Activated CD4-positive, alpha-beta T cell treated with anti-CD3 and anti-CD28 coated beads for 36 hours (primary cell): ENCODE measurements around the gene RNASE12. TPM values are rescaled to one million over a fixed set of nuclear protein-coding genes. Genes with fewer than 3 reads are reported as not detected.
"Not testable (repeated sequence)": the region's sequence is repeated elsewhere in the genome, so short reads cannot be mapped to it uniquely, and the experiment has no call there.

Source experiments
- ATAC-seq: fragments of 200-7000 bp; cut with Tn5 transposase; one replicate; pipeline ENCODE4 v1.10.0; 2021; ENCODE audit warnings: mild to moderate bottlenecking, moderate library complexity
- CTCF ChIA-PET: fragments of 350-600 bp; sonication (Branson Sonifier 250); formaldehyde crosslinking; loops from one replicate; lab custom pipeline; 2021; ENCODE audit warnings: antibody characterized with exemption; lab: Charles Lee
- POLR2A ChIA-PET: fragments of 350-600 bp; sonication (Branson Sonifier 250); formaldehyde crosslinking; loops from one replicate; lab custom pipeline; 2021; ENCODE audit warnings: antibody characterized with exemption, inconsistent platforms; lab: Charles Lee
- DNase-seq: peaks from one replicate; pipeline ENCODE4 v3.0.0-alpha.2; 2020
- H3K27ac Mint-ChIP-seq: one replicate; pipeline ENCODE4 v1.8.0; 2021; ENCODE audit warnings: mixed read lengths
- H3K27me3 Mint-ChIP-seq: one replicate; pipeline ENCODE4 v1.8.0; 2021; ENCODE audit warnings: mixed read lengths
- H3K36me3 Mint-ChIP-seq: one replicate; pipeline ENCODE4 v1.8.0; 2021; ENCODE audit warnings: low read depth, mixed read lengths
- H3K4me1 Mint-ChIP-seq: one replicate; pipeline ENCODE4 v1.8.0; 2021; ENCODE audit warnings: mixed read lengths
- H3K4me3 Mint-ChIP-seq: one replicate; pipeline ENCODE4 v1.8.0; 2021; ENCODE audit warnings: mild to moderate bottlenecking, moderate library complexity, mixed read lengths
- H3K9me3 Mint-ChIP-seq: one replicate; pipeline ENCODE4 v1.8.0; 2021; ENCODE audit warnings: low read depth, mixed read lengths
- intact Hi-C, 2 experiments: fragments of 100-400 bp; cut with DNase I in 1 of 2; cut with micrococcal nuclease in 1 of 2; formaldehyde crosslinking; loops; one replicate each; pipeline versions ENCODE4 v1.14.2 to v1.15.1; 2022 to 2024; cut with DNase I, micrococcal nuclease
- total RNA-seq, 2 experiments: library from RNA; stranded (reverse); gene quantifications; one replicate each; pipeline ENCODE4 v1.2.3, GENCODE V29; 2021

Gene RNASE12
- total RNA-seq, 2 experiments from 2014 or later: not detected

DNA sequence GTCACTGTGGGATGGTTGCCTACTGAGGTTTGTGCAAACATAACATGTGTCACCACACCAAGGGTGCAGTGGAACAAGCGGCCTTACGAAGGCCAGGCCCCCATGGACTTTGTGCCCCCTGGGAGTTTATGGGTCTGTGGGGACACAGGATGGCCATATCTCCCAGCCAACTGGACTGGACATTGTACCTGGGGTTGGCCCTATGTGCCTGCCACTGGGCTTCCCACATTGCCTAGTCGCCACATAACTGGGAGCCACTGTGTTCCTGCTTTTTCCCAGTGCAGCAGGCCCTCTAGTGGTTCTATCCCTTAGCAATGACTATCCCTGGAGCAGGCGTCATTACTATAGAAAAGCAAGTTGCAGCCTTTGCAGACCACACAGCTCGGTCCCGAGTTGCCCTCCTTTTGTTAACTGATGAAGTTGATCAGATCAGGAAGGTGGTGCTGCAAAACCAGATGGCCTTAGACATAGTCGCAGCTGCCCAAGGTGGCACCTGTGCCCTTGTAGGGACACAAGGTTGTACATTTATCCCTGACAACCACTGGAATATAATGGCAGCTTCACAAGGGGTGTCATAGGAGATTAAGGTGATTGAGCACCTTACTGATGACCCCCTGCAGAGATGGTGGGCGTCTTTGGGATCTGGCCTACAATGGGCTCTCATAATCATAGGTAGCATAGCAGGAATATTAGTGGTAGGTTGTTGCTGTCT lies 15.2 kb upstream of the RNASE12 start:
- Mint-ChIP-seq H3K4me3 (no peak overlapping the region), H3K4me1 (peaks cover 3% of the 10 kb centered on the region), H3K9me3 (no peaks in the 10 kb centered on the region), H3K27me3 (no peaks in the 10 kb centered on the region), H3K36me3 (no peaks in the 10 kb centered on the region), H3K27ac (no peak overlapping the region)
- DNase-seq (no peak), ATAC-seq (no peak)
- intact Hi-C loops: no loop called here
- CTCF ChIA-PET: interaction anchor here (0.5 to 5.0 kb wide), 4 partner anchors 85 to 280 kb away, joined by 3 to 61 read pairs (median 3); no protein-coding TSS in a partner anchor
- POLR2A ChIA-PET: interaction anchor here (0.7 to 1.4 kb wide), 2 partner anchors 86 to 136 kb away, joined by 3 to 5 read pairs; no protein-coding TSS in a partner anchor

DNA sequence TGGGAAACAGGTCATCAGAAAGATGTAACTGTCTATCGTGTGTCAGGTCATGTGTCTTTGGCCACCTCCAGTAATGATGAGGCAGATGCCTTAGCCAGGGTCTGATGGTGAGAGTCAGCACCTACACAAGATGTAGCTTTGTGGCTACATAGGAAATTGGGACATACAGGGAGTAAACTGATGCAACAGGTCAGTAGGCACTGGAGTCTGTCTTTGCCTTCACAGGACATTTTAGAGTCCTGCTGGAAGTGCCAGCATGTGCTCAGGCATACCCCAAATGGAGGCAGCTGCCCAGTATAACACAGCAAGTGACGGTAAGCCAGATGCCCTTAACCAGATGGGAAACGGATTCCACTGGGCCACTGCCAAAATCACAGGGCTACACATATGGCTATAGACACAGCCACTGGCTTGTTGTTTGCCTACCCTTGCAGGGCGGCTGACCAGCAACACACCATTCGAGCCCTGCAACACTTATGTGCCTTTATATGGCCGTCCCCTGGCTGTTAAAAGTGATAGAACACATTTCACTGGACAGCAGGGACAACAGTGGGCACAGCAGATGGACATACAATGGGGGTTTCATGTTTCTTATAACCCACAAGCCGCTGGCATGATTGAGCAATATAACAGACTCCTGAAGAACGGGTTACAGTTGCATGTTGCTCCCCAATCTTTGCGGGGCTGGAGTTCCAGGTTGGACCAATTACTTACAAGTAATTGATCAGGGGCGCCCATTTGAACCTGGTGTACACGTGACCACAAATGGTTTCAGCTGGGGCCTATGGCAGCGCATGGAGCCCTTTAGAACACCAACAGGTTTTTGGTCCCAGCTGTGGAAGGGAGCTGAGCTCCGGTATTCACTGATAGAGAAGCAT lies 12.9 kb upstream of the RNASE12 start:
- Mint-ChIP-seq H3K27ac (no peak overlapping the region), H3K9me3 (no peaks in the 10 kb centered on the region), H3K4me3 (no peak overlapping the region), H3K36me3 (no peaks in the 10 kb centered on the region), H3K4me1 (peaks cover 3% of the 10 kb centered on the region), H3K27me3 (no peaks in the 10 kb centered on the region)
- POLR2A ChIA-PET: no interaction called here
- intact Hi-C loops: no loop called here
- ATAC-seq: no peak
- CTCF ChIA-PET: interaction anchor here (1.4 kb wide), 1 partner anchor 19 kb away, joined by 3 read pairs; no protein-coding TSS in a partner anchor
- DNase-seq: no peak

DNA sequence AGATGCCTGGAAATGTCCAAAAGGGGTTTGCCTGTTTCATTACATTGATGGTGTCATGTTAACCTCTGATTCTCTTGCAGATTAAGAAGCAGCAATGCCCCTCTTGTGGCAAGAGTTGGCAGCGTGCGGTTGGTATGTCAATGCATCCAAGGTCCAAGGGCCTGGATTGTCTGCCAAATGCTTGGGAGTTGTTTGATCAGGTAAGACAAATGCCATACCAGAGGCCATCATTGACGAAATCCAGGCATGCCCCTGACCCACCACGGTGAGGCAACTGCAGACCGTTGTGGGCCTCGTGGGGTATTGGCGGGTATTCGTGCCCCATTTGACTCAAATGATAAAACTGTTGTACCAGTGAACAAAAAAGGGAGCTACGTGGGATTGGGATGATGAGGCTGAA lies 11.4 kb upstream of the RNASE12 start:
- no peaks in the 10 kb centered on the region for H3K27me3 Mint-ChIP-seq
- ATAC-seq (no peak), DNase-seq (no peak)
- CTCF ChIA-PET: no interaction called here
- POLR2A ChIA-PET: no interaction called here
- no peak overlapping the region for H3K4me3 Mint-ChIP-seq
- no peaks in the 10 kb centered on the region for H3K36me3 Mint-ChIP-seq
- no peaks in the 10 kb centered on the region for H3K9me3 Mint-ChIP-seq
- intact Hi-C loops: no loop called here
- H3K27ac Mint-ChIP-seq: no peak overlapping the region
- peaks cover 3% of the 10 kb centered on the region for H3K4me1 Mint-ChIP-seq

DNA sequence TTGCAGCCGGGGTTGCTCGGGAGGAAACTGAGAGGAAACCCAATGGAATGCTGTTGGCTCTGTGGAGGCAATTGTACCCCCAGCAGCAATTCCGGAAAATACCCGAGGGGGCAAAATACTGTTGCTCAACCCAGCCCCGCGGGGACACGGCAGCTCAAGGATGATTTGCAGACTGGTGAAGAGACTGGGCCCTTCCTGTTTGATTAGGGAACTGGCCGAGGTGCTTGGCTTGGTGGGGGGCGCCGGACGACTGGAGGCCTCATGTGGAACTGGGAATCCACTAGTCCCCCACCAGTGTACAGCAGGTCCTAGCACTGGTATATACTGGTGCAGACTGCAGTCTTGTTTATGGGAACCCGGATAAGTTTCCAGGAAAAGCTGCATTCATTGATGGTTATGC lies 10.3 kb upstream of the RNASE12 start:
- Mint-ChIP-seq H3K27me3 (no peaks in the 10 kb centered on the region), H3K36me3 (no peaks in the 10 kb centered on the region), H3K27ac (no peak overlapping the region), H3K4me3 (no peak overlapping the region), H3K4me1 (no peaks in the 10 kb centered on the region), H3K9me3 (no peaks in the 10 kb centered on the region)
- intact Hi-C loops: no loop called here
- CTCF ChIA-PET: no interaction called here
- no peak for ATAC-seq
- POLR2A ChIA-PET: no interaction called here
- DNase-seq: no peak

DNA sequence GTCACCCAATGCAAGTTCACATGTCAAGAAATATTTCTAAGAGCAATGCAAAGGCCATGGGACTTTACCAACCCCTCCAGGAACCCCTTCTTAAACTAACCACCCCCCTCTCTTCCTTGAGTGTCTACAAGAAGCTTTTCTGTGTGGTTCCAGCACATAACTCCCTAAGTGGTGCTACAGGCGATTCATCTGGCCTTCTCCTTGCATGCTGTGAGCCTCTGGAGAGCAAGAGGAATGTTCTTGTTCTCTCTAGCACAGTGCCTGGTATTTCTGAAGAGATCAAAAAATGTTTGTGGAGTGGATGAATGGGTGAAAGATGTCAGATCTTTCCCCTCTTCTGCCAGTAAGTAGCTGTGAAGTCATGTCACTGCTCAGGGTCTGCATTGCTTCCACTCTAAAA lies 5.9 kb upstream of the RNASE12 start:
- Mint-ChIP-seq H3K27ac (no peak overlapping the region), H3K4me3 (no peak overlapping the region), H3K27me3 (no peaks in the 10 kb centered on the region), H3K4me1 (no peaks in the 10 kb centered on the region), H3K36me3 (no peaks in the 10 kb centered on the region), H3K9me3 (no peaks in the 10 kb centered on the region)
- intact Hi-C loops: no loop called here
- ATAC-seq (no peak), DNase-seq (no peak)
- ChIA-PET CTCF (interaction anchor here (0.5 to 1.4 kb wide), 3 partner anchors 8 to 78 kb away, joined by 3 to 4 read pairs (median 3); no protein-coding TSS in a partner anchor), POLR2A (no interaction called here)

DNA sequence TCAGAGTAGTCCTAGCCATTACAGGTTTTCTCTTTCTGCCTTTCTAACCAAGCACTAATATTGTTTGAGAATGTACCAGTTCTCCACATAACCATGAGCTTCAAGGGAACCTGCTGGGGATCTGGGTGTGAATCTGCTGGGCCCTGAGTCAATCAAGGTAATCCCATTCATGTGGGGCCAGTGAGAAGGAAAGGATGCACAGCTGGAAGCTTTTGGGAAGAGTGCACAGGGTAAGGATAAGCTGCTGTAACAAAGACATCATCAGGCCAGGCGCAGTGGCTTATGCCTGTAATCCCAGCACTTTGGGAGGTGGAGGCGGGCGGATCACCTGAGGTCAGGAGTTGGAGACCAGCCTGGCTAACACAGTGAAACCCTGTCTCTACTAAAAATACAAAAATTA lies 4.5 kb upstream of the RNASE12 start:
- H3K4me1 Mint-ChIP-seq, H3K27ac Mint-ChIP-seq, H3K36me3 Mint-ChIP-seq, H3K9me3 Mint-ChIP-seq, POLR2A ChIA-PET, intact Hi-C loops, DNase-seq, H3K27me3 Mint-ChIP-seq, H3K4me3 Mint-ChIP-seq, ATAC-seq: not testable (repeated sequence)
- CTCF ChIA-PET: interaction anchor here (0.6 to 1.4 kb wide), 3 partner anchors 10 to 688 kb away, joined by 3 to 4 read pairs (median 3); no protein-coding TSS in a partner anchor

DNA sequence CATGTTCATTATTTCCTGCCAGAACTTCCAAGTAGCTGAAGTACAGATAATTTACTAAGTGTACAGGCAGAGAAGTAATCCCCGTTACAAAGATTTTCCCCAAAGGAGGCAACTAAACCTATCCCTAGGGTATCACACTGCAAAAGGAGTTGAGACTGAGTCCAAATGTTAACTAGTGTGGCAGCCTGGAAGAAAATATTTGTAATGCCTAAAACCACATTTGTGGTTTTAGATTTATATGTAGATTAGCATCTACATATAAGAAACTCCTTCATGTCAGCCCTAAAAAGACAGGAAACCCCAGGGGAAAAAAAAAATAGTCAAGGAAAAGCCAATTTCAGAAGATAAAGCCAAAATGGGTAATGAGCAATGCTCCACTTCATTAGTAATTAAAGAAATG lies 1.4 kb upstream of the RNASE12 start:
- CTCF ChIA-PET: interaction anchor here (0.7 kb wide), 1 partner anchor 125 kb away, joined by 4 read pairs; no protein-coding TSS in a partner anchor
- Mint-ChIP-seq H3K27ac (no peak overlapping the region), H3K36me3 (no peaks in the 10 kb centered on the region), H3K4me1 (peaks cover 2% of the 10 kb centered on the region), H3K27me3 (no peaks in the 10 kb centered on the region), H3K9me3 (no peaks in the 10 kb centered on the region), H3K4me3 (no peak overlapping the region)
- ATAC-seq: no peak
- intact Hi-C loops: no loop called here
- POLR2A ChIA-PET: no interaction called here
- no peak for DNase-seq

DNA sequence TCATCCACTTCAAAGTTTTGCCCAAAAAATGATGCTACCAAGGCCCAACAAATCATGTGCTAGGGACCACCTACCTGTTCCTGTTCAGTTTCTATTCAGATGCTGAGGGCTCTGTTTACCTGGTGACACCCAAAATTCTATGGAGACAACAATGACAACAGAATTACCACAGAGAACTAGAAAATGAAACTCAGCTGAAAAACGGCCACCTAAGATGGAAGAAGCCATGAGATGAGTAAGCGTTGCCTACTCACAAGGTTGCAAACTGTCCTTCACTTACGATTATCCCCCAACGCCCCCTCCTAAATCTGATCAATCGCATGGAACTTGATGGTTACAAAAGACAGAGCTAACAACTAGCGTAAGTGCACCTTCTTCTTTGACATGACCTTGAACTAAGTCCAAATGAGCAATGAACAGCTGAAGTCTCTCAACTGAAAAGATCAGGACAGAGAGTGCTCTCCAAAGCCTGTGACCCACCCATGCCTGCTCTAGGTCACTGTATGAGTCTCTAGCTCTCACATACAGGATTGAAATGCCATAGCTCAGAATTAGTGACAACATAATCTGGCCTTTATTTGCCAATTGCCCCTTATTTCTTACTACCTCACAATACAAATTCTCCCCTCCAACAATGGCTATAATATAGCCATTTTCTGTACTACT lies 3.6 kb downstream of the RNASE12 start, which contains the start of gene RNASE11:
RNASE11 (minus strand) TSS at position 513 of the 666 bp plus-strand sequence.
- Mint-ChIP-seq H3K27ac (no peak within 1 kb of the TSS), H3K4me1 (peaks cover 2% of the 10 kb centered on the region), H3K9me3 (no peaks in the 10 kb centered on the region), H3K27me3 (peaks cover 6% of the 10 kb centered on the region), H3K4me3 (no peak within 1 kb of the TSS), H3K36me3 (no peaks in the 10 kb centered on the region)
- DNase-seq (no peak), ATAC-seq (no peak)
- intact Hi-C loops: no loop called here
- POLR2A ChIA-PET: no interaction called here
- CTCF ChIA-PET: no interaction called here

DNA sequence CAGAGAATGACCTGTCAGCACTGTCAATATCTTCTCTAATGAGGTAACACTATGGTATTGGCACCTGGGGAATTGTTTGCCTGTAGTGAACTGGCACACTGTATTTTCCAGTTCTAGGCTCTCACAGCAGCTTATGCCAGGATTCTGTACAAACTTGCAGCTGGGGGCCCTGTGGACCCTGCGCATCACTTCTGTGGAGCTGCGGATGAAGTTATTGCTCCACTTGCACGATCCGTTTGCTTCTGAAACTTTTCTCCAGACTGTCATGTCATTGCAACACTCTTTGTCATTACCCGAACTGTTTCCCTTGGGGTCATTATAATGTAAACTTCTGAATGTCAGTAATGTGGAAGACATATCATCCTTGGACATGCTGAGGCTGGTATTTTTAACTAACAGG lies 7.3 kb downstream of the RNASE12 start:
- CTCF ChIA-PET: interaction anchor here (1.7 kb wide), 1 partner anchor 10 kb away, joined by 3 read pairs; no protein-coding TSS in a partner anchor
- intact Hi-C loops: no loop called here

DNA sequence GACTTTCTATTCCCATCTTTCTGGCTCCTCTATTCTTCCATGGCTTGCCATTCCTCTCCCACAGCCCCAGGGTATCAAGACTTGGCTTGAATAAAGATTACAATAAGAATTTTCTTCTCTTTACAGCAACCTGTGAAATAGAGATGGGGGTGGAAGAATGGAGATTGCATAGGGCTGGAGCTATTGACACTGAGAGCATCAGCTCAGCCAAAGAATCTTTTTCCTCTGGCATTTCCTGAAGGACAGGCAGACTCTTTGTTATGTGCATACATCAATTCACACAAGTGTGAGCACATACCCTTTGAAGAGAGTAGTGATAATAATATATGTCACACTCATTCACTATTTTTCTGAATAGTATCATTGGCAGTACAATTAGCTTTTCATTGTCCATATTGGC lies 8.0 kb downstream of the RNASE12 start:
- ATAC-seq (no peak), DNase-seq (no peak)
- intact Hi-C loops: no loop called here
- CTCF ChIA-PET: interaction anchor here (1.1 to 1.7 kb wide), 2 partner anchors 9 to 25 kb away, joined by 3 to 5 read pairs; no protein-coding TSS in a partner anchor
- Mint-ChIP-seq H3K36me3 (no peaks in the 10 kb centered on the region), H3K27me3 (peaks cover 6% of the 10 kb centered on the region), H3K4me3 (no peak overlapping the region), H3K27ac (no peak overlapping the region), H3K4me1 (peaks cover 2% of the 10 kb centered on the region), H3K9me3 (no peaks in the 10 kb centered on the region)
- POLR2A ChIA-PET: no interaction called here

More for the DNA sequence above, 7.3 kb downstream of the RNASE12 start:
- peaks cover 2% of the 10 kb centered on the region for H3K4me1 Mint-ChIP-seq
- DNase-seq (no peak), ATAC-seq (no peak)
- no peak overlapping the region for H3K4me3 Mint-ChIP-seq
- no peaks in the 10 kb centered on the region for H3K9me3 Mint-ChIP-seq
- H3K27me3 Mint-ChIP-seq: peaks cover 6% of the 10 kb centered on the region
- POLR2A ChIA-PET: no interaction called here
- H3K27ac Mint-ChIP-seq: no peak overlapping the region
- no peaks in the 10 kb centered on the region for H3K36me3 Mint-ChIP-seq

DNA sequence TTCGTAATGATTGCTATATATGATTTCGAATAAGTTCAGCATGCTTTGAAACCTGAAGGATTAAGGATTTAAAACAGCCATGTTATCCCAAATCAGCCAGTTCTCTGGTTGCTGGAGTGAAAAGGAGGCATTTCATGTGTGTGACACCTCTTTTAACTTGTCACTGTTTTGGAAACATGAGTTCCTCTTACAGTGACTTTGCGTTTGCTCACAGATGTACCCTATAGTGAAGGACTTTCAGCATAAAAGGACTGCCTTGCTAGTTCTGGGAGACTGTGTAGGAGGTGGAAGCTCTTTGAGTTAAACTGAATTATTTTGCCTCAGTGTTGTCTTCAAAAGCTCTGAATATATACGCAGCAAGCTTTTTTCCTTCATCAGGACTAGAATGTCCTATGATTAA lies 10.9 kb downstream of the RNASE12 start:
- POLR2A ChIA-PET: no interaction called here
- no peaks in the 10 kb centered on the region for H3K9me3 Mint-ChIP-seq

More for the DNA sequence above, 10.9 kb downstream of the RNASE12 start:
- Mint-ChIP-seq H3K27ac (no peak overlapping the region), H3K27me3 (peaks cover 2% of the 10 kb centered on the region), H3K36me3 (no peaks in the 10 kb centered on the region), H3K4me1 (no peaks in the 10 kb centered on the region), H3K4me3 (no peak overlapping the region)
- no peak for ATAC-seq
- DNase-seq: no peak
- CTCF ChIA-PET: interaction anchor here (0.6 kb wide), 1 partner anchor 50 kb away, joined by 4 read pairs; no protein-coding TSS in a partner anchor
- intact Hi-C loops: no loop called here
